GM23338 (cell line): ENCODE measurements around the gene COX20.

Experiments
- CREB1 ChIP-seq: fragments of 250-450 bp; sonication (Bioruptor Pico); IDR thresholded peaks from 2 replicates; pipeline ENCODE4 v1.5.0; 2020; ENCODE audit warnings: low read depth, mild to moderate bottlenecking, moderate library complexity
- CTCF ChIP-seq, 2 experiments: fragments of 200-600 bp in 1 of 2; sonication (generic) in 1 of 2; conservative IDR thresholded peaks; 2 replicates each; pipeline versions ENCODE4 v1.5.1 to v1.6.1; 2016 to 2017; ENCODE audit warnings: antibody characterized with exemption in 2 of 2, low read depth in 2 of 2, mild to moderate bottlenecking in 2 of 2, moderate library complexity in 1 of 2
- EZH2phosphoT487 ChIP-seq: fragments of 200-600 bp; sonication (generic); IDR thresholded peaks from one replicate; pipeline ENCODE4 v1.8.1; 2018; ENCODE audit warnings: antibody characterized with exemption; ENCODE audit not compliant: unreplicated experiment
- JUNB ChIP-seq: IDR thresholded peaks from one replicate; pipeline ENCODE4 v1.6.1; 2016; ENCODE audit warnings: antibody characterized with exemption; ENCODE audit not compliant: unreplicated experiment
- TF ChIP-seq, protein P1 (sequence below): IDR thresholded peaks from one replicate; pipeline ENCODE4 v1.6.1; 2018; ENCODE audit warnings: antibody characterized with exemption; ENCODE audit not compliant: unreplicated experiment

- TF ChIP-seq CTCF (conservative IDR thresholded peaks at IDR 0.05; ENCODE audit: low read depth in 2 of 2) (no peak), JUNB (no peak), EZH2phosphoT487 (no peak), CREB1 (CRISPR knock-in tag) (no peak)
- TF ChIP-seq, protein P1, sequence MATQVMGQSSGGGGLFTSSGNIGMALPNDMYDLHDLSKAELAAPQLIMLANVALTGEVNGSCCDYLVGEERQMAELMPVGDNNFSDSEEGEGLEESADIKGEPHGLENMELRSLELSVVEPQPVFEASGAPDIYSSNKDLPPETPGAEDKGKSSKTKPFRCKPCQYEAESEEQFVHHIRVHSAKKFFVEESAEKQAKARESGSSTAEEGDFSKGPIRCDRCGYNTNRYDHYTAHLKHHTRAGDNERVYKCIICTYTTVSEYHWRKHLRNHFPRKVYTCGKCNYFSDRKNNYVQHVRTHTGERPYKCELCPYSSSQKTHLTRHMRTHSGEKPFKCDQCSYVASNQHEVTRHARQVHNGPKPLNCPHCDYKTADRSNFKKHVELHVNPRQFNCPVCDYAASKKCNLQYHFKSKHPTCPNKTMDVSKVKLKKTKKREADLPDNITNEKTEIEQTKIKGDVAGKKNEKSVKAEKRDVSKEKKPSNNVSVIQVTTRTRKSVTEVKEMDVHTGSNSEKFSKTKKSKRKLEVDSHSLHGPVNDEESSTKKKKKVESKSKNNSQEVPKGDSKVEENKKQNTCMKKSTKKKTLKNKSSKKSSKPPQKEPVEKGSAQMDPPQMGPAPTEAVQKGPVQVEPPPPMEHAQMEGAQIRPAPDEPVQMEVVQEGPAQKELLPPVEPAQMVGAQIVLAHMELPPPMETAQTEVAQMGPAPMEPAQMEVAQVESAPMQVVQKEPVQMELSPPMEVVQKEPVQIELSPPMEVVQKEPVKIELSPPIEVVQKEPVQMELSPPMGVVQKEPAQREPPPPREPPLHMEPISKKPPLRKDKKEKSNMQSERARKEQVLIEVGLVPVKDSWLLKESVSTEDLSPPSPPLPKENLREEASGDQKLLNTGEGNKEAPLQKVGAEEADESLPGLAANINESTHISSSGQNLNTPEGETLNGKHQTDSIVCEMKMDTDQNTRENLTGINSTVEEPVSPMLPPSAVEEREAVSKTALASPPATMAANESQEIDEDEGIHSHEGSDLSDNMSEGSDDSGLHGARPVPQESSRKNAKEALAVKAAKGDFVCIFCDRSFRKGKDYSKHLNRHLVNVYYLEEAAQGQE: no peak
These were observed 18.7 kb downstream of the COX20 start for GRCh38 chr1:244854166-244854565.
